Spleen (tissue), 11 donors: ENCODE measurements around the gene RYR3. TPM values are rescaled to one million over a fixed set of nuclear protein-coding genes. Genes with fewer than 3 reads are reported as not detected.

Source experiments
- DNase-seq: peaks from one replicate; pipeline ENCODE4 v3.0.0-alpha.2; 2020
- H3K27ac ChIP-seq, 8 donors: fragments of 200-600 bp; sonication (generic) in 7 of 8; 1 replicate in 4 of 8; 2 replicates in 4 of 8; pipeline versions ENCODE4 v1.5.0 to v1.8.0; 2016 to 2021; ENCODE audit warnings: inconsistent platforms in 4 of 8, mild to moderate bottlenecking in 4 of 8, moderate library complexity in 1 of 8
- H3K27me3 ChIP-seq, 7 donors: fragments of 200-600 bp; sonication (generic) in 6 of 7; replicated peaks in 1 of 7; 1 replicate in 4 of 7; 2 replicates in 3 of 7; pipeline versions ENCODE4 v1.5.0 to v1.8.0; 2016 to 2021; ENCODE audit warnings: inconsistent platforms in 3 of 7, mild to moderate bottlenecking in 1 of 7
- H3K36me3 ChIP-seq, 6 donors: fragments of 200-600 bp; sonication (generic) in 5 of 6; 1 replicate in 4 of 6; 2 replicates in 2 of 6; pipeline versions ENCODE4 v1.5.0 to v1.8.0; 2016 to 2021; ENCODE audit warnings: inconsistent platforms in 2 of 6
- H3K4me1 ChIP-seq, 6 donors: fragments of 200-600 bp; sonication (generic) in 5 of 6; 1 replicate in 3 of 6; 2 replicates in 3 of 6; pipeline versions ENCODE4 v1.5.0 to v1.8.0; 2016 to 2021; ENCODE audit warnings: inconsistent platforms in 3 of 6
- H3K4me3 ChIP-seq, 8 donors: fragments of 200-600 bp; sonication (generic) in 7 of 8; 1 replicate in 4 of 8; 2 replicates in 4 of 8; pipeline versions ENCODE4 v1.5.0 to v1.8.0; 2016 to 2021; ENCODE audit warnings: inconsistent platforms in 4 of 8, mild to moderate bottlenecking in 4 of 8, moderate library complexity in 2 of 8
- H3K9me3 ChIP-seq, 8 donors: fragments of 200-600 bp; sonication (generic) in 7 of 8; 1 replicate in 4 of 8; 2 replicates in 4 of 8; pipeline versions ENCODE4 v1.5.0 to v1.8.0; 2016 to 2021; ENCODE audit warnings: inconsistent platforms in 4 of 8
- POLR2A ChIP-seq, 3 donors: fragments of 450-650 bp; IDR thresholded peaks; one replicate each; pipeline ENCODE4 v1.5.1; 2017; ENCODE audit warnings: antibody characterized with exemption in 3 of 3, mild to moderate bottlenecking in 1 of 3
- POLR2AphosphoS5 ChIP-seq, 3 donors: sonication (generic); formaldehyde crosslinking; IDR thresholded peaks; one replicate each; pipeline ENCODE4 v1.5.1; 2017; ENCODE audit warnings: antibody characterized with exemption in 3 of 3
- WGBS, 5 donors: extraction: QIAGEN DNeasy Blood & Tissue Kit in 3 of 5; methylation state at CpG; one replicate each; pipeline versions ENCODE4 v1.1.5 to v1.1.7; 2013 to 2018; 5-methylcytosine and 5-hydroxymethylcytosine counted together
- intact Hi-C: fragments of 100-400 bp; cut with DNase I; formaldehyde crosslinking; loops from one replicate; pipeline ENCODE4 v1.15.0; 2023; ENCODE audit warnings: low total_unique reads
- polyA plus RNA-seq, 3 donors: library from polyadenylated mRNA; stranded (reverse); fragments of 200-250 nt; gene quantifications; one replicate each; pipeline ENCODE4 v1.2.1, GENCODE V29; 2013
- total RNA-seq, 7 donors: library from RNA; depleted of rRNA in 3 of 7; stranded (reverse); fragments of >200 nt in 3 of 7; fragmentation: NEBNext Ultra II Directional in 4 of 7; extraction: Animal tissue kit (Norgen Biotek cat#: 25700) in 4 of 7; gene quantifications; one replicate each; pipeline versions ENCODE4 v1.1.0 to v1.2.1, GENCODE V29; 2016 to 2021
- TF ChIP-seq, protein P1 (sequence below), 11 experiments: fragments of 200-600 bp in 7 of 11; fragments of 450-650 bp in 4 of 11; sonication (generic) in 4 of 11; IDR thresholded peaks in 8 of 11; conservative IDR thresholded peaks in 3 of 11; 1 replicate in 7 of 11; 2 replicates in 4 of 11; pipeline versions ENCODE4 v1.4.0 to v1.8.0; 2016 to 2021; ENCODE audit warnings: antibody characterized with exemption in 11 of 11, inconsistent platforms in 4 of 11, mild to moderate bottlenecking in 1 of 11
- donor health status: healthy with polysubstance abuse.
- donor health status: DM: no; HTN: no; CAD: no; lungs with moderate emphysema.
- donor health status: DM: no; HTN: no; CAD: no.
- donor health status: Bipolar disorder and iron deficiency.
- donor health status: healthy.
- donor health status: DM: no; HTN: no; CAD: no.
- donor health status: DM: yes; HTN: yes; CAD: no.

The RYR3 gene
- total and polyA plus RNA-seq, 10 donors: 0.11 to 5.9 (median 1.3) TPM

DNA sequence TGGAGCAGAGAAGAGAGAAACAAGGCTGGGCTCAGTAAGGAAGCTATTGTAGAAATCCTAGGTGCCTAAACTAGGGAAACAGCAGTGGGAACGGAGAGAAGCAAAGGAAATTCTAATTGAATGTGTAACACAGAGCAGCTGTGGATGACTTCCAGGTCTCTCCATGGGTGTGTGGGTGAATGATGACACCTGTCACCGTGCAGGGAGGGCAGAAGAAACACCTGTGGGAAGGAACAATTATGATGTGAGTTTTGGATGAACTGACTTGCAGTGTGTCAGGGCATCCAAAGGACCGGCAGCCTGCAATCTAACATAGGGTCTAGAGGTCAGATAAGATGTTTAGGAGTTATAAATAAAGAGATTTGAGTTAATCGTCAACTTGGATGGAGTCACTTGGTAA lies 144.2 kb downstream of the RYR3 start:
- Histone ChIP-seq H3K36me3 (no peaks in the 10 kb centered on the region), H3K4me1 (peaks cover 0 to 5% (median 0%) of the 10 kb centered on the region in 6 donors), H3K27ac (no peak overlapping the region), H3K27me3 (peaks cover 0 to 11% (median 0%) of the 10 kb centered on the region in 7 donors), H3K4me3 (no peak overlapping the region), H3K9me3 (no peaks in the 10 kb centered on the region)
- TF ChIP-seq POLR2AphosphoS5 (IDR thresholded peaks at IDR 0.05) (no peak), POLR2A (IDR thresholded peaks at IDR 0.05) (no peak)
- TF ChIP-seq, protein P1, sequence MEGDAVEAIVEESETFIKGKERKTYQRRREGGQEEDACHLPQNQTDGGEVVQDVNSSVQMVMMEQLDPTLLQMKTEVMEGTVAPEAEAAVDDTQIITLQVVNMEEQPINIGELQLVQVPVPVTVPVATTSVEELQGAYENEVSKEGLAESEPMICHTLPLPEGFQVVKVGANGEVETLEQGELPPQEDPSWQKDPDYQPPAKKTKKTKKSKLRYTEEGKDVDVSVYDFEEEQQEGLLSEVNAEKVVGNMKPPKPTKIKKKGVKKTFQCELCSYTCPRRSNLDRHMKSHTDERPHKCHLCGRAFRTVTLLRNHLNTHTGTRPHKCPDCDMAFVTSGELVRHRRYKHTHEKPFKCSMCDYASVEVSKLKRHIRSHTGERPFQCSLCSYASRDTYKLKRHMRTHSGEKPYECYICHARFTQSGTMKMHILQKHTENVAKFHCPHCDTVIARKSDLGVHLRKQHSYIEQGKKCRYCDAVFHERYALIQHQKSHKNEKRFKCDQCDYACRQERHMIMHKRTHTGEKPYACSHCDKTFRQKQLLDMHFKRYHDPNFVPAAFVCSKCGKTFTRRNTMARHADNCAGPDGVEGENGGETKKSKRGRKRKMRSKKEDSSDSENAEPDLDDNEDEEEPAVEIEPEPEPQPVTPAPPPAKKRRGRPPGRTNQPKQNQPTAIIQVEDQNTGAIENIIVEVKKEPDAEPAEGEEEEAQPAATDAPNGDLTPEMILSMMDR (IDR thresholded peaks at IDR 0.05 in 8 of 11, conservative IDR thresholded peaks at IDR 0.05 in 3 of 11): no peak
- no peak for DNase-seq
- intact Hi-C loops: no loop called here
- WGBS, 5 donors: 73 to 82% (median 81%) methylated on average over 4 of the region's 4 CpGs

DNA sequence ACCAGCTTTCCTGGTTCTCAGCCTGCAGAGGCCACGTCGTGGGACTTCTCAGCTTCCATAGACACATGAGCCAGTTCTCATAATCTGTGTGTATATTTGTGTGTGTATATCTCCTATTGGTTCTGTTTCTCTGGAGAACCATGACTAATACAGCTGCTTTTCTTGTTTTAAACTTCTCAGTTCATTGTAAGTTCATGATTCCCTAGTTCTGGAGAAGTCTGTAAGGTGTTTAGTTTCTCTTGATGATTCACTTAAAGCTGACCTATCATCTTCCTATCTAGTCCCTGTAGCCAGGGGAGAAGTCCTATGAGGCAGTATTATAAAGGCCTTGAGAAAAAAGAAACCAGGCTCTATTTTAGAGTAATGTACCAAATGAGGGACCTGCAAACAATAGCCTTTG lies 147.7 kb downstream of the RYR3 start:
- H3K9me3 ChIP-seq: no peaks in the 10 kb centered on the region
- H3K27me3 ChIP-seq: peaks cover 0 to under 1% (median 0%) of the 10 kb centered on the region in 7 donors
- H3K4me3 ChIP-seq: no peak overlapping the region
- TF ChIP-seq, protein P1 (IDR thresholded peaks at IDR 0.05 in 8 of 11, conservative IDR thresholded peaks at IDR 0.05 in 3 of 11): no peak
- TF ChIP-seq POLR2A (IDR thresholded peaks at IDR 0.05) (no peak), POLR2AphosphoS5 (IDR thresholded peaks at IDR 0.05) (no peak)
- no peaks in the 10 kb centered on the region for H3K36me3 ChIP-seq
- WGBS, 5 donors: 70 to 88% (median 81%) methylated on average over 2 of the region's 2 CpGs
- intact Hi-C loops: no loop called here
- no peaks in the 10 kb centered on the region for H3K4me1 ChIP-seq
- no peak overlapping the region for H3K27ac ChIP-seq
- no peak for DNase-seq

DNA sequence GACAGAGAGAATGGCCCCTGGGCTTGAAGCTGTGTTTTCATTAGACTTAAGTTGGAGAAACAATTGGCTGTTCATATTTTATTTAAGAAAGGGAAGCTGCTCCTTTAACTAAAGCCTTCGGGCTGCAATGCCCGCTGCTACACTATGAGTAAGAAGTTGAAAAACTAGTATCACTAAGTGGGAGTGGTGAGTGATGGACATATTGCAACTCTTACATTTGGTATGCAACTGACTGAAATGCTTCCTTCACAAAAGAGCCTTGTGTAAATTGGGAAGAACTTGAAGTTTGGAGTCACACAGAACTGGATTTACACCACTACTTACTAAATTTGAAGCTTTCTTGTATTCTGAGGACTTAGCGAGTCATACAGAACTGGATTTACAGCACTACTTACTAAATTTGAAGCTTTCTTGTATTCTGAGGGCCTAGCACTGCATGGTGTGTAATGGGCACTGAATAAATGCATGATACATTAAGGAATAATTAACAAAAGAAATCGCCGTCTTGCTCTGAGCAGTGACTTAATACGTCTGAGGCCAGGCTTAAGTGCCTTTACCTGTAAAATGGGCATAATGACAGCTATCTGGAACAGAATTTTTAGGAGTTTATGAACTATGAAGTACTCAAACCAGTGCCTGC lies 149.5 kb downstream of the RYR3 start:
- intact Hi-C loops: no loop called here
- TF ChIP-seq POLR2A (IDR thresholded peaks at IDR 0.05): no peak
- Histone ChIP-seq H3K4me1 (no peaks in the 10 kb centered on the region), H3K27me3 (peaks cover 0 to 4% (median 0%) of the 10 kb centered on the region in 7 donors), H3K27ac (no peak overlapping the region), H3K36me3 (no peaks in the 10 kb centered on the region), H3K4me3 (no peak overlapping the region), H3K9me3 (no peaks in the 10 kb centered on the region)
- 82 to 95% (median 87%) methylated on average over 6 of the region's 6 CpGs for WGBS, 5 donors
- DNase-seq: no peak

DNA sequence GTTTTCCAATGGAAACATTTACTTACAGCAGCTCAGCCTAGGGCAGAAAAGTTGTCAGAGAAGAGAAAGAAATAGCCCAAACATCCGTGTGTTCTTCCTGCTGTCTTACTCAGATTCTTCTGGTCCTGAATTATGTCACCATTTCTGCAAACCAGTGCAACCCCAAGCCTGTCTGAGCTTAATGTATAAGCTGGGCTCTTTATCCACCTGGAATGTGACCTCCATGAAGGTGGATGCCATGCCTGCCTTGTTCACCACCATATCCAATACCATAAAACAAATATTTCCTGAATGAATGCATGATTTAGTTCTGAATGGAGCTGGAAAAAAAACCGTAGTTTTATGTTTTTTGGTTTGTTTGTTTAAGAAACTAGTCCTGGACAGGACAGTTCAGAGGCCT lies 150.9 kb downstream of the RYR3 start:
- Histone ChIP-seq H3K27ac (no peak overlapping the region), H3K9me3 (no peaks in the 10 kb centered on the region), H3K4me3 (no peak overlapping the region), H3K27me3 (peaks cover 0 to 4% (median 0%) of the 10 kb centered on the region in 7 donors), H3K4me1 (no peaks in the 10 kb centered on the region), H3K36me3 (no peaks in the 10 kb centered on the region)
- 75 to 96% (median 84%) methylated on average over 2 of the region's 2 CpGs for WGBS, 5 donors
- TF ChIP-seq, protein P1 (IDR thresholded peaks at IDR 0.05 in 8 of 11, conservative IDR thresholded peaks at IDR 0.05 in 3 of 11): no peak
- intact Hi-C loops: no loop called here
- DNase-seq: no peak
